Activated T-cell treated with anti-CD3 and anti-CD28 coated beads, Interleukin-2, amount 50 U/mL, for 48 hours (primary cell): ENCODE data around the gene MAGEB17.
A peak's percentile ranks its signal among the peaks of the same experiment; 100 is the strongest.
"Not testable (repeated sequence)": the region's sequence is repeated elsewhere in the genome, so short reads cannot be mapped to it uniquely, and the experiment has no call there.

Experiments used
- DNase-seq, 2 experiments: peaks; one replicate each; pipeline ENCODE4 v3.0.0-alpha.2; 2020

The MAGEB17 gene, protein sequence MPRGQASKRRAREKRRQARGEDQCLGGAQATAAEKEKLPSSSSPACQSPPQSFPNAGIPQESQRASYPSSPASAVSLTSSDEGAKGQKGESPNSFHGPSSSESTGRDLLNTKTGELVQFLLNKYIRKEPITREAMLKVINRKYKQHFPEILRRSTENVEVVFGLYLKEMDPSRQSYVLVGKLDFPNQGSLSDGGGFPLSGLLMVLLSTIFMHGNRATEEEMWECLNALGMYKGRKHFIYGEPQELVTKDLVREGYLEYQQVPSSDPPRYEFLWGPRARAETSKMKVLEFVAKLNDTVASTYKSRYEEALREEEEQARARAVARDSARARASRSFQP

DNA sequence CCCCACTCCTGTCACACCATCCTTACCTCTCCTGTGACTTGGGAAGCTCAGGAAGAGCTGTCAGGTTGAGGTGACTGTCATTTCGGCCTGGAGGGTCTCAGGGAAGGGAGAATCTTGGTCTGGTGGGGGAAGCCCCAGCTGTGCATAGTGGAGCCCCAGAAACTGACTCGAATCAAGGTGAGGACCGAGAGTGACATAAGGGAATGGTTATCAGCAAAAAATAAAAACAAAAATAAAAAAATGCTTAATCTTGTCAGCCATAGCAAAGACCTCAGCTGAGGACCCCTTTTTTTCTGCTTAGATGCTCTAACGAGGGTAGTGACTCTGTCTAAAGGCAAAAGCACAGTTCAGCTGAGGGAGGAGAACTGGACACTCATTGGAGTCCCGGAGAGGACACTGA is at the start of gene MAGEB17:
Gene MAGEB17, plus strand, starts transcription at position 301 of the 400 bp plus-strand sequence. CDS start 2,902 bp downstream, outside the sequence.
- DNase-seq, result no peak

DNA sequence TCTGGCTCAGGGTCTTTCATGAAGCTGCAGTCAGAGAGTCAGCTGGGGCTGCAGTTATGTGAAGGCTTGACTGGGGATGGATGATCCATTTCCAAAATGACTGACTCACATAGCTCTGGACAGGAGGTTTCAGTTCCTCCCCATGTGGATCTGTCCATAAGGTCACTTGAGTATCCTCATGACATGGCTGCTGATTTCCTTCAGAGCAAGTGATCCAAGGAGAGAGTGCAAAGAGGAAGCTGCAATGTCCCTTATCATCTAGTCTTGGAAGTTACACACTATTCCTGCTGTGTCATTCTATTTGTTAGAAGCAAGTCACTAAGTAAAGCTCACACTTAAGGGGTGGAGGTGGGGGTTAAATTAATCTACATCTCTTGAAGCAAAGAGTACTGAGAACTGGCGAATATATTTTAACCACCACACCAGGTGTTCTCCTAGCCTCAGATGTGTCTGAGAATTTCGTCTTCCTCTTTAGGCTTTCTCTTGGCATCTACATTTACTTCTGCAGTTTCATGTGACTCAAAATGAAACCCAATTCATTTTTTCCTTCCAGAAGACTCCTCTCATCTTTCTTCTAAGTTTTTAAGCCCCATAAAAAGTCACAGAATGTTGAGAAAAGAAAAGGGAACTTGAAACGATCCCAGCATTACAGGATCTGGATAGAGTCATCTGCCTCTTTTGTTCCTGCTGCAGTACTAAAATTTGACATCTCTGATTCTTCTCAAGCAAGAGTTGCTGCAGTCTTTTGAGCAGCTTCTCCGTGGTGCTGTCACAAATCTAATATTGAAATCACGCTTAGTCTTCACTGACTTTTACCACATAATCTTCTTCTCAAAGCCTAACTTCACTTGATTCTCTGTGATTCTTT is 47.7 kb upstream of the MAGEB17 start:
- no peak for DNase-seq

DNA sequence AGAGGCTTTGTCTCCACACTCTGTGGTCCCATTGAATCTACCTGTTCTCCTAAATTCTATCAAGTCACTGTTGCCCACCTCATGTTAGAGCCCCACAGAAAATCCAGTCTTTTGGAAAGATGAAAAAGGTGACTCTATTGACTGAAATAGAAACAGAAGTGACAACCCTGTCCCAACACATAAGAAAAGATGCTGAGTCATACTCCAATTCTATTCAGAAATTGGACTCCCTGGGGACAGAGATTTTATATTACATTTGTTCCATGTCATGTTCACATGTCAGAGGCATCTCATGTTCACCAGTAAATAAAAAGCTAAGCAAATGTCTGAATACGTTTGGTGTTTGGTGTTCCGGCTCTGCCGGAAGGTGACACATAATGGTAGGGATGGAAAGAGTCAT is 46.9 kb upstream of the MAGEB17 start:
- no peak for DNase-seq

DNA sequence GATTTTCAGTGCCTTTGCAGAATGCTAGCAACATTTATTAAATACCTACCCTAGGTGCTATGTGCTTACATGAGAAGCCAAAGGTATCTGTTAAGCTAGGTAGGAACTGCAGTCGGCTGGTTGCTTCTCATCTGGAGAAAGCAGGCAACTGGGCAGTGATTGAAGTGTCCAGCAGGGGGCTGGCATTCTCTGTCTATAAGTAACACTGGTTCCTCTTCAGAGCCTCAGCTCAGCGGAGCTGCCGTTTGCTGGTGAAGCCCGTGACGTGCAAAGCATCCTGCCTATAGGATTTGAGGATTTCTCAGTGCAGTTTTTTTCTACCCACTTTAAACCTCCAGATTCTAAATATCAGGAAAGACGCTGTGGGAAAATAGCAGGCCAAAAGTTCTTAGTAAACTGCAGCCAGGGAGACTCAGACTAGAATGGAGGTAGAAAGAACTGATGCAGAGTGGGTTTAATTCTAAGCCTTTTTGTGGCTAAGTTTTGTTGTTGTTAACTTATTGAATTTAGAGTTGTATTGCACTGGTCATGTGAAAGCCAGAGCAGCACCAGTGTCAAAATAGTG is 44.0 kb upstream of the MAGEB17 start, which contains the start of gene GRPR:
Gene GRPR, plus strand, starts transcription at position 344 of the 565 bp plus-strand sequence. CDS start 389 bp downstream, outside the sequence.
- peak; percentile 67 to 76 for DNase-seq

DNA sequence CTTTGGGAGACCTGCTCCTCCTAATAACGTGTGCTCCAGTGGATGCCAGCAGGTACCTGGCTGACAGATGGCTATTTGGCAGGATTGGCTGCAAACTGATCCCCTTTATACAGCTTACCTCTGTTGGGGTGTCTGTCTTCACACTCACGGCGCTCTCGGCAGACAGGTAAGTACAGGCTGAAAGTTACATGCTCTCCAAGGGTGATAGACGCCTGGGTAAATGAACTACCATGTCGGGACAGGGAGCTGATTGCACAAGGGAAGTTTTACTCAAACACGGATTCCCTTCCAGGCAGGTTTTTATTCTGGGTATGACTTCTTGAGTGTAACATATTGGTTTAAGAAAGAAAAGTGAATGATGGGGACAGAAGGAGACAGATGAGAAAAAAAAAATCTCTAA is 43.1 kb upstream of the MAGEB17 start:
- no peak for DNase-seq

DNA sequence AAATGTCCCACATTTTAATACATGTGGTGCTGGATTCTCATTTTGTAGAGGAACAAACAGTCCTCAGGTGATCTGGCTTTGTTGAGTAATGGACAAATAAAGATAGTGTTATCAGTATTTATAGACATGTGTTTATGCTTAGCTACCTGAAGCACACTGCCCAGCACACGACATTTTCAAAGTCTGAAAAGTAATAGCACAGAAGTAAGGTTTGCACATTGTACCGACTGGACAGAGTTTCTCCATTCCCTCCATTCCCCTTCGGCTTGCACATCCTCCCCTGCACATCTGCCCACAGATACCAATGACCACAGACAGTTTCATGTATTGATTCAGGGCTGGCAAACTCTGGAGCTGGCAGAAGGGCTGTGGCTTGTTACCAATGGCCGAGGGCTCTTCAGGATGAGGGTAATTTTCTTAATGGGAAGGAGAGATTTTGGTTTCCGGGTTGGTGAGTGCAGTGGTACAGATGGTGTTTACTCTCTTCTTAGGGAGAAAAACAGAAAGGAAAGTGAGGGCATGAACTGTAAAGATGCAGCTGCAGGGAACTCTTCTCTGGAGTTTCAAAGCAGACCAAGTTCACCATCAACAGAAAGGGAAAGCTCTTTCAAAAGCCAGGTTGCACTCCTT is 41.6 kb upstream of the MAGEB17 start:
- no peak for DNase-seq

DNA sequence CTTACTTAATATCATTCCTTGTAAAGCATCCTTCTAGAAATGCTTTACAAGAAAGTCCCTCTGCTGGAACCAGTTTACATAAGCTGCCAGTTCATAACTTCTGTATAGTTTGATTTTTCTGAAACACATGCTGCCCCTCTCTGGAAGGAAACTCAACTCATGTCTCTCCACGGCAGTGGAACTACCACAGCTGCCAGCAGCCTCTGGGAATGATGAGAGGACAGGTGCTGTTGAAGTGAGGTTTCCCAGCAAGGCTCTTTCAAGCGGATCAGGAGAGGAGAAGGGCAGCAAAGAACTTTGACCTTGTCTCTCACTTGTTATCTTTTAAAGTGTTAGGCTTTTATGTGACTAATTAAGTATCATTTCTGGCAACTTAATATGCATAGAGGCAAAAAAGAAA is 36.6 kb upstream of the MAGEB17 start:
- no peak for DNase-seq

DNA sequence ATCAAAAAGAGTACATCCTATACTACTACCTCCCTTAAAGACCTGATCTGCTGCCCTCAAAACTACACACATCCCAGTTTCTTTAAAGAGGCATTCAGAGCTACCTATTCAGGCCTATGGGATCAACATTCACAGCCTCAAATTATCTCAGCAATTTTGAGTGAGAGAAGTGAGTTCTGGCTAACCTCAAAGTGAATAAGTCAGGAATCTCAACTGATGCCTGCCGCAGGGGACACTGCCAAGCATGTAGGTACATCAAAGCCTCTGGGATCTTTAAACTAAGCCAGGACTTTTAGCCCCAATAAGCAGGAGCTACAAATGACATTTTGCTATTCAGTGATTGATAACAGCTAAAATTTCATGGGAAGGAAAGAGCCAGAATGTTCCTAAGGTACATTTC is 32.3 kb upstream of the MAGEB17 start:
- no peak for DNase-seq

DNA sequence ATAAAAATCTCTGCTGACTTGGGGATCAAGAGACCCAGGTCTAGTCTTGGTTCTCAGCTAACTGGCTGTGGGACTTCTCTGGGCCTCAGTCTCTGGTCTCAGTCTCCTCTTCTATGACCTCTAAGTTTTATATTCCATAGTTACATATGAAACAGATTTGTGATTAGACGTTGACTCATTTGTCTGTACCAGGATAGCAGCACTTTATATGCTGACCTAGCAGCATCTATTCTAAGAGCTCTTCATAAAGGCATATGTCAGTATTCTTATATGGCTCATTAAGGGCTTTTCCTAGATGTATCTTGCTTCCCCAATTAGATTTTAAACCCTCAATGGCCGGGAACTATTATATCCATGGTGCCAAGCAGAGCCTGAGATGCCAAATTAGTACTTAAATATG is 31.2 kb upstream of the MAGEB17 start:
- no peak for DNase-seq

DNA sequence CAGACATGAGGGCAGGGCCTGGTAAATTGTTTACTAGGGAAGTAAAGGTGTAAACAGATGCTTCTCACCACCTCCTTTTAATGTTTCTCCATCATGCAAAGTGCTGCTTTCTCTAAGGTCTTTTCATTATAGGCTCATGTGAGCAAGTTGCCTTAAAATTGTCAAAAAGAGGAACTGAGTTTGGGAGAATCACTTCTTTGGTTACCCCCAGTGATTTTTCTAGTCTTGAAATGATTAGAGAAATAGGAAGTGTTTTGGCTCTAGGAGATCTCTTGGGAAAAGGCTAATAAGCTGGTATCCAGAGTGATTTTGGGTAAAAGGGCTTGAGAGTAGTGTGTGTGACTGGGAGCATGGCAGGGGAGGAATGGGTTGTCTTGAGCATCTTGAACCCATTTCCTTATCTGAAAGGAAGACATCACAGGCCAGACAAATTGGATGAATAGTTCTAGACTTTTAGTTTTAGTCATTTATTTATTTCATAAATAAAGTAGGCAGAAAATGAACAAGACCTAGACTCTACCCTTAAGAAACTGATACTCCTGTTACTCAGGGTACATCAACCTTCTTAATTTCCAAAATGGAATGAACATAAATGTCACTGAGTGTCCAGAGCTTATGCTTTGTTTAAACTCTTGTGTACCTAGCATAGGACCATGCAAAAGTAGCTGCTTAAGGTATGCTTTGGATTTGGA is 29.7 kb upstream of the MAGEB17 start:
- DNase-seq, result no peak

DNA sequence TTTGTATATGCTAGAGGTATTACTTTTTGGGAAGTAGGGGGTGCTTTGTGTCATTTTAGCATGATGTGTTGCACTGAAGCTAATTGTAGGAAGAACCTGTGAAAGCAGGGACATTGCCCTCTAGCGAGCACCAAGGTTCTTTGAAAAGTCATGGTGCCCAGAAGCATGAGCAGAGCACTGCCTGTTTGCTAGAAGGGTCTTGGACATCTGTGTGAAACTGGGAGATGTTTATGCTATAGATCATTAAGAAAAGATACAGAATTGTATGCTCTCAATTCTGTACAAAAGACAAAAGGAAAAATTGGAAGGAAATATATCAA is 29.2 kb upstream of the MAGEB17 start:
- no peak for DNase-seq

DNA sequence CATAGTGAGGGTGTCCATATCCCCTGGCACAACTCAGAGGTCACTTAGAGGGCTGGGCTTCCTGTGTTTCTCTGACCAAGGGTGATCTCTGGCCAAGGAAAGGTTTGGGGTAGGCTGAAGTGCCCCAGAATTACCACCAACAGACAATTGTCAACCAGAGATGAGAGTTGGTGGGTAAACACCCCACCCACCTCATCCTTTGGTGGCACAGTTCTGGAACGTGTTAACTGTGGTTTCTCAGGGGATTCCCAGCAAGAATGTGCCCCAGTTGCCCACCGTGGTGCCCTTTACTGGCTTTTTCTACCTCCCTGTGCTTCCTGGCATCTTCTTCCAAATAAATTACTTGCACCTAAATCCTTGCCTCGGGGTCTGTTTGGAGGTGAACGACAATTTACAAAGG is 26.8 kb upstream of the MAGEB17 start:
- DNase-seq, result no peak

DNA sequence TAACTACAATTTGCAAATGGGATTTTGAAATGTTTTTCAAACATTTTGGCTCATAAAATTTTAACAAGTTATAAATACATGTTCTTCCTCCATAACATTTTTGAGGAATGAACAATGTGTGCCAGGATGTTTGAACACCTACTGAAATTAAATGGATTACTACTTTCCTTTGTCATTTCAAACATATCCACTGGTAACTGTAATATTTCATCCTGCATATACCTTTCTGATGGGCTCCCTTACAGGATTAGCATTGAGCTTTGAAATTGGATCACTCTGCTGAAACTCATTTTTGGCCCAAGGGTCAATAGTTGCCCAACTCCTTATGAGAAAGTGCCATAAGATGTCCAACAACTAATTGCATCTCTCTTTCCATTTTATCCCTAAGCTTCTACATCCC is 26.3 kb upstream of the MAGEB17 start:
- no peak for DNase-seq

DNA sequence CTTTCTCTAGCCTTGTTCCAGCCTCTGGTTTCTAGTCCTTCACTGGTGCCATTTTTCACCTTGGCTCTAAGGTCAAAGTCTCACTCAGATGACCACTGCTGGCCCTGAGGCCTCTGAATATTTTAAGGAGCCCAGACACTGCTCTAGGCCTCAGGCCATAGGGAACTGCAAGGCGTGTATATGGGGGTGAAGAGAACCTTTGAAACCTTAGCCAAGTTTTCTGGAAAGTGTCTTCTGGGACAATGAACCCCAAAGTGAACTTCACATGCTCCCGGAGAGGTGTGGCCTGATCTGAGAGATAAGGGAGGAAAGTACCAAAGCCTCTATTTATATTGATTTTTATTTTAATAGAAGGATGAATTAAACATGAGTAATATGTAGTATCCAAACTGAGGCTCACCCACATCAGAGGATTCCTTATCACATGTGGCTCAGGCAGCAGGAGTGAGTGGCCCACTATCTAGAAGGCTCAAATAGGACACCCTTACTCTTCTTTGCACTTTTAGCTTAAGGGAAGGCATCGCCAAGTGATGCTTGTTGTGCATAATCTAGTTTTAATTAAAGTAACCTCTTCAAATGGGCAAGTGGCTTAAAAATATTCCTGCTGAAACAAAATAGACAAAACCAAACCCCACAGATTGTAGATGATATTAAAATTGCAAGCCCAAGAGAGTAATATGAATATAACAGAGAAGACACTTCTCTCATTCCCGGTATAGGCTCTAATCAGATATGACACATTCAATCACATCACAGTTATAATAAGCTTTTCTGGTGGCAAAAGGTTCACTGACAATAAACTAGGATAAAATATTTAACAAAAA is 25.6 kb upstream of the MAGEB17 start:
- DNase-seq, result no peak

DNA sequence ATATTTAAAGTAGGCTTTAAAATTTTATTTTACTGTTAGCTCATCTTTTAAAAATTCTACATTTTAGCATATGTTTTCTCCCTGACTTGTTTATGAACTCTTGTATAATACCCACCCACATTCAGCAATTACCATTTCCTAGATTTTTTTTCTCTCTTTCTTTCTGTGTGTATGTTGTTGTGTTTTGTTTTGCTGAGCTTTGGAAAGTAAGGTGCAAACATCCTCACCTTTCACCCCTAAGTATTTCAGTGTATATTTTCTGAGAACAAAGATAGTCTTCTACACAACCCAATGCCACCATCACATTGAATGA is 25.1 kb upstream of the MAGEB17 start:
- DNase-seq, result no peak

DNA sequence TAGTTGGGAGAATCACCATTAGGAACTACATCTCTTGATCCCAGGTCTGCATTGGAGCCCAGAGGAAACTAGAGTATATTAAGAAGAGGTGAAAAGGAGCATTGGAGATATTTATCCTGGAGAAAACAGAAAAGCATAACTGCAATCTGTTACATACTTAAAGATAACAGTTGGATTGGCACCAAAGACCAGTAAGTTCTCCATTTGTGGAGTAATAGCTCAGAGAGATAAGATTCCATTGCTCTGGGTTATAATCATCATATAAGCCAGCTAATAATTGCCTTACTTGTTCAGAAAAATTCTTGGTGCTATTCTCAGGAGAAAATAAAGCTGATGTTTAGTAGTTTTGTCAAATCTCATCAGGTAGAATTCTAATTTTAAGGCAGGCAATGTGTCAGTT is 23.3 kb upstream of the MAGEB17 start:
- no peak for DNase-seq

DNA sequence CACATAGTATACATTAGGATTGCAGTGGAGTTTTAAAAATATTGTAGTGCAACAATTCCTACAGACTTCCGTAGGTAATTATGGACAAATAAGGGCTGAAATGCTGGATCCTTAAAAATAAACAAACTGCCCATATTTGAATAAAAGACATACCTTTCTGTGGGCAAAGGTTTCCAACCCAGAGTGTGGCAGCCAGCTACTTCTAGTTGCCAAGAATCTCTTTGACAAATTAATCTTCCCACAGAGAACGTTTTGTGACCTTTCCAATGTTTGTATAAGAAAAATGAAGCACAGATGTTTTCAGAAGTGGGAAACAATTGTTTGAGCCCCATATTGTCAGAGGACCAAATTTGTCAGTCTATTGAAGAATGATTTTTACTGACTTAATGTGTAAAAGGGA is 22.9 kb upstream of the MAGEB17 start:
- DNase-seq, result no peak

DNA sequence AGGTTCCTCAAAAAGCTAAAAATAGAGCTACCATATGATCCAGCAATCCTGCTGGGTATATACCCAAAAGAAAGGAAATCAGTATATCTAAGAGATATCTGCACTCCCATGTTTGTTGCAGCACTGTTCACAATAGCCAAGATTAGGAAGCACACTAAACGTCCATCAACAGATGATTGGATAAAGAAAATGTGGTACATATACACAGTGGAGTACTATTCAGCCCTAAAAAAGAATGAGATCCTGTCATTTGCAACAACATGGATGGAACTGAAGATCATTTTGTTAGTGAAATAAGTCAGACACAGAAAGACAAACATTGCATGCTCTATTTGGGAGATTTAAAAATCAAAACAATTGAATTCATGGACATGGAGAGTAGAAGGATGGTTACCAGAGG is 22.2 kb upstream of the MAGEB17 start:
- not testable (repeated sequence) for DNase-seq

DNA sequence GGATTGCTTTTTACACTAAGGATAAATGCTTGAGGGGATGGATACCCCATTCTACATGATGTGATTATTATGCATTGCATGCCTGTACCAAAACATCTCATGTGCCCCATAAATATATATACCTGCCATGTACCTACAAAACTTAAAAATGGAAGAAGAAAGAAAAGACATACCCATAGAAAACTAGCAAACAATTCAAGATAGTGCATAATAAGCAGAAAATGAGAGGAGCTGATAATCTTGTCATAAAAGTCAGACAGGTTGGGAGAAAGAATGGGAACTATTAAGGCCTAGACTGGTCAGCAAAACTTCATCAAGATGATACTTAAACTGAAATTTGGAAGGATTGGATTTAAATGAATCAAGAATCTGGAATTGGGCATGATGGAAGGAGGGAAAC is 21.6 kb upstream of the MAGEB17 start:
- no peak for DNase-seq

DNA sequence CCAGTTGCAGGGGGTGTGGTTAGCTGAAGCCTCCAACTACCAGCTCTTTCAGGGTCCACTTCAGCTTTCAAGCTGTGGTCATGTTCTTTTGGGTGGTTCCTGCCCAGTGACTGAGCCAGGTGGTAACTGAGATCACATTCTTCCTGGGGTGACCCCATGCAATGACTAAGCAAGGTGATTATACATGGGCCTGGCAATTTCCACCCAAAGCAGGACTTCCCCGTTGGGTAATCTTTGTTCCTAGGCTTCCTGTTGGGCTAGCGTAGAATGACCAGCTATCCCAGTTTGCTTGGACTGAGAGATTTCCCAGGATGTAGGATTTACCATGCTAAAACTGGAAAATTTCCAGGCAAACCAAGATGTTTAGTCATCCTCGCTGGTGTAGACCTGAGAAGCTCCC is 18.4 kb upstream of the MAGEB17 start:
- no peak for DNase-seq

DNA sequence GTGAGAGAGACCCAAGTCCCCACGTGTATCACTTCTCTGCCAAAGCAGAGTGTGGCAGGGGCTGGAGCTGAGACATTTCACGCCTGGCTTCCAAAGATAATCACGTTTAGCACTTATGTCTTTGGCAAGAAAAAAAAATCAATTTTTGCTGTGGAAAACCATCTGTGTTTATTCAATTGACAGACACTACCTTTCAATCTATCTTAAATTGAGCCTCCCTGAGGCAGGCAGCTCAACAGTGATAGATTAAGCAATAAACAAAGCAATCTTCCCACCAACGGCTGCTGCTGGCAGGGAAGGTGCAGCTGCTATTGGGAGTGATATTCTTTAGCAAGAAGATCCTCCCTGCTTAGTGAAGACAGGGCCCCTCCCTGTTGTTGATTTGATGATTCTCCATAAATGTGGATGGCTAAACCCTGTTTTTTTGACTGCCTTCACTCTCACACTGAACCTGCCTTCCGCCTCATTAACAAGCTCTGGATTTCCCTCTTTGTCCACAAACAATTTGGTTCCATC is 11.6 kb upstream of the MAGEB17 start:
- DNase-seq, result no peak
